ENCODE results near the gene PDE6G. TPM values are rescaled to one million over a fixed set of nuclear protein-coding genes. Genes with fewer than 3 reads are reported as not detected.

PDE6G gene
- total and polyA plus RNA-seq, 2 of the 13 experiments (the other 11 are each of a cell fraction or from before 2014, with no cell fraction given) = 1.4 to 6.7 TPM

GRCh38 chr17:81702934-81703746 is 46.8 kb upstream of the PDE6G start, which contains the start of gene MRPL12 (continued):
- TF ChIP-seq RARA (CRISPR knock-in tag; IDR thresholded peaks at IDR 0.05) (peak; percentile 62), ZBTB46 (CRISPR knock-in tag; IDR thresholded peaks at IDR 0.05; ENCODE audit: borderline replicate concordance) (peak; percentile 49; the same call in 1 of the 2 replicates), CEBPZ (IDR thresholded peaks at IDR 0.05; ENCODE audit: low read length) (no peak), ZBTB4 (CRISPR knock-in tag; IDR thresholded peaks at IDR 0.05; ENCODE audit: borderline replicate concordance) (peak; percentile 51; the same call in 1 of the 2 replicates), BRF2 (CRISPR knock-in tag; IDR thresholded peaks at IDR 0.05) (0 out of 2 replicates have a peak, but pooled peaks have one; percentile 82), RARG (CRISPR knock-in tag; IDR thresholded peaks at IDR 0.05; ENCODE audit: low read depth) (peak; percentile 96), HOXA7 (CRISPR knock-in tag; IDR thresholded peaks at IDR 0.05) (peak; percentile 90; the same call in 1 of the 2 replicates), ZEB1 (IDR thresholded peaks at IDR 0.05; ENCODE audit: insufficient replicate concordance, low read depth) (no peak), ONECUT2 (CRISPR knock-in tag; IDR thresholded peaks at IDR 0.05) (peak; percentile 40; the same call in 1 of the 2 replicates), ZNF607 (CRISPR knock-in tag; IDR thresholded peaks at IDR 0.05; ENCODE audit: borderline replicate concordance) (peak; percentile 94), RFX1 (IDR thresholded peaks at IDR 0.05) (no peak), ZFP36 (IDR thresholded peaks at IDR 0.05; ENCODE audit: borderline replicate concordance, low read depth, low read length, partially characterized antibody) (no peak), SATB2 (CRISPR knock-in tag; IDR thresholded peaks at IDR 0.05) (no peak), NR2F1 (CRISPR knock-in tag; IDR thresholded peaks at IDR 0.05) (peak; percentile 66 to 70; a peak in 3 of 4 replicates), SCMH1 (CRISPR knock-in tag; IDR thresholded peaks at IDR 0.05; ENCODE audit: borderline replicate concordance) (no peak), TAF1 (CRISPR knock-in tag; IDR thresholded peaks at IDR 0.05) (peak; percentile 98), MAFK (conservative IDR thresholded peaks at IDR 0.05 in 1 of 2, IDR thresholded peaks at IDR 0.05 in 1 of 2; ENCODE audit: low read length in 2 of 2) (no peak), CBX2 (IDR thresholded peaks at IDR 0.05; ENCODE audit: low read depth, low read length) (no peak), CBX2 (CRISPR knock-in tag; IDR thresholded peaks at IDR 0.05; ENCODE audit: low read depth) (no peak), ZNF224 (CRISPR knock-in tag; IDR thresholded peaks at IDR 0.05) (no peak)
